GM19238 (cell line): ENCODE measurements around the gene SLC11A2.
"Not testable (repeated sequence)": the region's sequence is repeated elsewhere in the genome, so short reads cannot be mapped to it uniquely, and the experiment has no call there.

Source experiments
- DNase-seq: peaks from one replicate; pipeline ENCODE4 v3.0.0; 2011; ENCODE audit warnings: low spot score; ENCODE audit not compliant: insufficient read length

SLC11A2 gene

GRCh38 chr12:51027342-51027835 is 1.2 kb upstream of the SLC11A2 start:
- no peak for DNase-seq

DNA sequence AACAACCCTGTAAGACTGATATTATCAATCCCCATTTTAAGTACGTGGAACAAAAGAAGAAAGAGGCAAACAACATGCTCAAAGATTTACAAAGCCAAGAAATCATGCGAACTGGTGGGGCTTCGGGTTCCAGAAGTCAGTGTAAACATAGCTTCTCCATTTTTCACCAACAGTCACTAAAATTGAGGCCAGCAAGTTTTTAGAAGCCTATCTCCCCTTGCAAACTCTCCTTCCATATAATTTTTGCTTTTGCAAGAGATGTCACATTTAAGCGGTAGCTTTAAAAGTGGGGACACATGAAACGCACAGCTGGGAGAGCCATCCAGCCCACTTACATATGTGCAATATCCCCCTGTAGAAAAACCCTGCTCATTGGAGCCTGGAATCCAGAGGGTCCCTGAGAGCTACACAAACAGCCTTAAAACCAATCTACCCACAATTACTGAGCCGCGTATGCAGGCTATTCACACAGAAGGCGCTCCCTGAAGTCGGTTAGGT is 797 bp downstream of the SLC11A2 start:
- DNase-seq: no peak

DNA sequence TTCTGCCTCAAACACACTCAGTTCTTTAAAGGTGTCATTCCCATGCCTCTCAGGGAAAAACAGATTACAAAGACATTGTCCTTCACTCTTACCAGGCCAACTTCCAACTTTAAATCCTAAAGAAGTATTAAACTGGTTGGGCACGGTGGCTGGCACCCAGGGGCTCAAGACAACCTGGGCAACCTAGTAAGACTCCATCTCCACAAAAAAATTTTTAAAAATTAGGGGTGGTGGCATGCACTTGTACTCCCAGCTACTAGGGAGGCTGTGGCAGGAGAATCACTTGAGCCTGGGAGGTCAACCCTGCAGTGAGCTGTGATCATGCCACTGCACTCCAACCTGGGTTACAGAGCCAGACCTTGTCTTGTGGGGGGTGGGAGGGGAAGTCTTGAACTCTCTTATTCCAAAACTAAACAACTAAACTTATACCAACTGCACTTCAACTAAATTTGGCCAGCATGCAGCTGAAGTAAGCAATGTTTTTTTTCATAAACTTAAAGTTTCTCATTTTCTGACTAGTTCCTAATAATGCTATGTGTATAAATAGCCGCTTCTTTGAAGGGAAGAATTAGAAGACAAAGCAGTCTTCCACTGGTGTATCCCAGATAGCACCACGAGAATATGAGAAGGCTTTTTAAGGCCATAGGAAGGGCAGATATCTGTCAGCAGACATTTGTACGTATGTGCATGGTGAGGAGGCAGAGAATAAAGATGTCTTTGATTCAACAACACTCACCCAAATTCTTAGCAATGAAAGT is 2.4 kb downstream of the SLC11A2 start:
- DNase-seq: no peak

GRCh38 chr12:51021694-51022093 is 4.5 kb downstream of the SLC11A2 start:
- no peak for DNase-seq

GRCh38 chr12:51020448-51021182 is 5.6 kb downstream of the SLC11A2 start:
- no peak for DNase-seq

DNA sequence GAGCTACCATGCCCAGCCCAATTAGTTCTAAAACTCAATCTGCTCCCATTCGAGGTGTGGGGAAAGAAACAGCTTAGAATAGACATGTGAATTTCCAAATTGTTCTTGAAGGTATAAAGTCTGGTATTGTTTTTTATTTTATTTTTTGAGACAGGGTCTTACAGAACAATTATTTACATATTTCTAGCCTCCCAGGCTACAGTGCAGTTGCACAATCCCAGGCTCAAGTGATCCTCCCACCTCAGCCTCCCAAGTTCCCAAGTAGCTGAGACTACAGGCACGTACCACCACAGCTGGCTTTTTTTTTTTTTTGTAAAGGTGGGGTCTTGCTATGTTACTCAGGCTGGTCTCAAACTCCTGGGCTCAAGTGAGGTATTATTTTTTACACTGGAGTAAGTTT is 6.3 kb downstream of the SLC11A2 start:
- DNase-seq: no peak

- no peak for DNase-seq
Observed at GRCh38 chr12:51018956-51019355, 7.2 kb downstream of the SLC11A2 start.

GRCh38 chr12:51017452-51017851 is 8.7 kb downstream of the SLC11A2 start:
- DNase-seq: no peak

DNA sequence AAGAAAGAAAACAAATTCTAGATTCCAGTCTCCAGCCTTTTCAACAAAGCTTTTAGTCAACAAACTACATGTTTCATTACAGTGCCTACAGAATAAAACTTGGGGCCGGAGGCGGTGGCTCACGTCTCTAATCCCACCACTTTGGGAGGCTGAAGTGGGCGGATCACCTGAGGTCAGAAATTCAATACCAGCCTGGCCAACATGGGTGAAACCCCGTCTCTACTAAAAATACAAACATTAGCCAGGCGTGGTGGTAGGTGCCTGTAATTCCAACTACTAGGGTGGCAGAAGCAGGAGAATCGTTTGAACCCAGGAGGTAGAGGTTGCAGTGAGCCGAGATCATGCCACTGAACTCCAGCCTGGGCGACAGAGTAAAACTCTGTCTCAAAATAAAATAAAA is 11.7 kb downstream of the SLC11A2 start:
- DNase-seq: not testable (repeated sequence)

GRCh38 chr12:51013441-51013840 is 12.7 kb downstream of the SLC11A2 start:
- DNase-seq: no peak

GRCh38 chr12:51012570-51013236 is 13.5 kb downstream of the SLC11A2 start:
- DNase-seq: no peak

DNA sequence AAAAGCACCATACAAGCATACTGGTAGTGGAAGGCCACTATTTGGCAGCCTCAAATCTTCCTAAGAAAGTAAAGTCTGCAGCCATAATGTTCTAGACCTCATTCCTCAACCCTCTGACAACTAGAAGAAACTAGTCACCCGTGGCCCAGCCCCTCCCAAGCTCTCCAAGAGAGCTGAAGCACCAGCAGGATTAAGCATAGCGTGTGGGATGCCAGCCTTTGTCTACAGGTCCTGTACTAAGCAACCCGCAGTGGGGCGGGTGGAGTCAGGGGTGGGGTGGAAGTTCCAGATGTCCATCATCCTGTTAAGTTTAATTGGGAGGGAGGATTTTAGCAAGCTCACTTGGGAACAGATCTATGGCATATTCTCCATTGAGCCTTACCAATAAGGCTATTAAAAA is 14.2 kb downstream of the SLC11A2 start:
- DNase-seq: no peak

GRCh38 chr12:51009056-51009440 is 17.1 kb downstream of the SLC11A2 start:
- no peak for DNase-seq

DNA sequence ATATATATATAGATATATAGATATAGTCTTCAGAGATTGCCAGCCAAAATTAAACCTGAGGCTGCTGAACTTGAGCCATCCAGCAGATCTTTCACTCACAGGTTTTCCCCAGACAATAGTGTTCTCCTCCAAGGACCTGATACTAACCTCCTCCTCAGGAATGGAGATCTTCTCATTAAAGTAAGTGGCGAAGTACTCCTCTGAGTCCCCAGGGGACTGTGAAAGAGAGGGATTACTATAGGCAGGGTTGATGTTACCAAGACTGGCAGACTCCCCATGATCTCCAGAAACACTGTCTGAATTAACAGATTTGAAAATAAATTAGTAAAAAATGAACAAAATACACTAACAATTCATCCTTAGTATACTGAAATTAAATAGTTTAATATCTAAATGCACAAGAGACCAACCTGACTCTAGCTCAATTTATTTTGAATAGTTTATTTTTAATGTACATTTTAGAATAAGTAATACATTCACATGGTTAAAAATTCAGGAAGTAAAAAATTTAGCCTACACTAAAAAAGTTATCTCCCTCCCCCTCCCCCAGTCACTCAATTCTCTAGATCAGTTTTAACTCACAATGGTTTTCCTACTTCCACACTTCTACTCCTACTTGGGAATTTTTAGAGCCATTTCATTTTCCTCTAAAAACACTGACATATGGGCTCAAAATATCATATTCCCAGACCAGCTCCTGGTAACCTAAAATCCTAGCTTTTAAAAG is 17.7 kb downstream of the SLC11A2 start:
- no peak for DNase-seq

GRCh38 chr12:51005671-51006070 is 20.5 kb downstream of the SLC11A2 start:
- no peak for DNase-seq

DNA sequence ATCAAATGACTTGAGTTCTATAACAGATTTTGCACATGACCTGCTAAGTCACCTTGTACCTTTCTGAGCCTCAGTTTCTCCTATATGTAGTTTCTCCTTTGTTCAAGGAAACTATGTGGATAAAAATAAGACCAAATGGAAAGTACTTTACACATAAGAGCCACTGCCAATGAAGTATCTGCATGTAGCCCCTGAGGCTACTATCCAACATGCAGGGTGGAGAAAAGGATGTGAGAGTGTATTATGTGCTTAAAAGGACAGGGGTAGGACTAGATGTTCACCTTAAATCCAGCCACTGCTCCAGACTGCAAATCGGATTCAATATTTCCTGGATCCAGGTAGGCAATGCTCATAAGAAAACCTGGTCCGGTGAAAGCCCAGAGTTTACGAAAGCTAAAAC is 21.2 kb downstream of the SLC11A2 start:
- no peak for DNase-seq

GRCh38 chr12:51004504-51004903 is 21.7 kb downstream of the SLC11A2 start:
- DNase-seq: no peak

DNA sequence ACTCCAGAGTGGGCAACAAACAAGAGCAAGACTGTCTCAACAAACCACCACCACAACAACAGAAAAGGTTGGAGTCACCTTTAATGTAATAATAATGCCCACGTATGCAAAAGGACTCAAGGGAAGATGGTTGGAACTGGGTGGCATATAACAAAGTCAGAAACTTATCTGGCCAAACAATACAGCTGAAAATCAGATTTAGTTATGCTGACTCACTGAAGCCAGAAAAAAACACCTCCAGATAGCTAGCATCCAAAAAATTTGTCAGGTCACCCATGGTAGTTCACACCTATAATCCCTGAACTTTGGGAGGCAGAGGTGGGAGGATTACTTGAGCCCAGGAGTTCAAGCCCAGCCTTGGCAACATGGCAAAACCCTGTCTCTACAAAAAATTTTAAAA is 24.4 kb downstream of the SLC11A2 start:
- no peak for DNase-seq

DNA sequence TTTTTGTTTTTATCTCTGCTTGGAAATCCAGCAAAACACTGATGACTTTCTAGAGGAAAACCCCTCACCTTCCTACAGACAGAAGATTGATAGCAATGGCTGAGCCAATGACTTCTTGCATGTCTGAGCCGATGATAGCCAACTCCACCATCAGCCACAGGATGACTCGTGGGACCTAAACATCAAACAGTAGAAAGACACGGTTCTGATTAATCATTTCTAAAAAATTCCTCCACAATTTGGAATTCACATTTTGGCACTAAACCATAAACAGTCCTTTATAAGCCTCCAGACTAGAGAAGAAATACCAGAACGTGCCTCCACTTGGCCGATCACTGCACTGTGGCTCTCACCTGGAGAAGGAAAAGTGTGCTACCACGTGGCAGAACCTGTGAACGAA is 25.9 kb downstream of the SLC11A2 start:
- DNase-seq: no peak

DNA sequence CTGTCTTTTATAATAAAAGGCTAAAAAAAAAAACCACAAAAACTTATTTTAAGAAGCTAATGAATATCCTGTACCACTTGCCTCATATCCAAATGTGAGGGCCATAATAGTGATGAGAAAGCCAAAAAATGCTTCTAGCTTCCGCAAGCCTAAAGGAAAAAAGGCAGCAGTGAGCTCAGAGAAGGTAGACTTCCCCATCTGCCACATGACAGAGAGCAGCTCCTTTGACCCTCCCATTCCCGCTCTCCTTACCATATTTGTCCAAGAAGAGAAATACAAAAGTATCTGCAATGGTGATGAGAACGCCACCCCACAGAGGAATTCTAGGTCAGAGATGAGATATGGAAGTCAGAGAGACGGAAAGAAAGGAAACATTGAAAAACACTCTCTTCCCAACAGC is 27.1 kb downstream of the SLC11A2 start:
- DNase-seq: no peak

- DNase-seq: no peak
Observed at GRCh38 chr12:50992819-50993218, 33.4 kb downstream of the SLC11A2 start.
